Psoas muscle (tissue), 8 donors: ENCODE results near the gene ZFC3H1. TPM values are rescaled to one million over a fixed set of nuclear protein-coding genes. Genes with fewer than 3 reads are reported as not detected.
"Not testable (repeated sequence)": the region's sequence is repeated elsewhere in the genome, so short reads cannot be mapped to it uniquely, and the experiment has no call there.

Experiments
- ATAC-seq, 4 donors: fragments of 200-7000 bp; cut with Tn5 transposase; one replicate each; pipeline ENCODE4 v1.9.1; 2020; ENCODE audit warnings: moderate library complexity in 3 of 4, mild to moderate bottlenecking in 2 of 4
- DNase-seq, 2 donors: peaks; one replicate each; pipeline ENCODE4 v3.0.0-alpha.2; 2020
- H3K27ac ChIP-seq: fragments of 200-600 bp; one replicate; pipeline ENCODE4 v1.8.0; 2022
- H3K27me3 ChIP-seq, 3 donors: fragments of 200-600 bp in 1 of 3; one replicate each; pipeline versions ENCODE4 v1.6.1 to v1.8.0; 2013 to 2022; ENCODE audit warnings: low read length in 2 of 3, mild to moderate bottlenecking in 2 of 3, moderate library complexity in 1 of 3; ENCODE audit not compliant: insufficient read depth in 3 of 3
- H3K36me3 ChIP-seq, 2 donors: fragments of 200-600 bp in 1 of 2; one replicate each; pipeline versions ENCODE4 v1.6.1 to v1.8.0; 2013 to 2022; ENCODE audit warnings: low read depth in 1 of 2, mild to moderate bottlenecking in 1 of 2, moderate library complexity in 1 of 2; ENCODE audit not compliant: insufficient read depth in 1 of 2
- H3K4me1 ChIP-seq: fragments of 200-600 bp; one replicate; pipeline ENCODE4 v1.8.0; 2022
- H3K4me3 ChIP-seq: fragments of 200-600 bp; one replicate; pipeline ENCODE4 v1.8.0; 2022; ENCODE audit warnings: mild to moderate bottlenecking
- H3K9me3 ChIP-seq: fragments of 200-600 bp; one replicate; pipeline ENCODE4 v1.8.0; 2022
- WGBS, 3 donors: extraction: QIAGEN DNeasy Blood & Tissue Kit; methylation state at CpG; one replicate each; pipeline versions ENCODE4 v1.1.6 to v1.1.7; 2013; 5-methylcytosine and 5-hydroxymethylcytosine counted together
- intact Hi-C, 2 donors: fragments of 100-400 bp; cut with DNase I; formaldehyde crosslinking; loops; one replicate each; pipeline versions ENCODE4 v1.11.0 to v1.14.2; 2022
- polyA plus RNA-seq, 3 donors: library from polyadenylated mRNA; stranded (reverse); fragments of 200-250 nt; gene quantifications; one replicate each; pipeline ENCODE4 v1.2.3, GENCODE V29; 2013
- total RNA-seq, 4 donors: library from RNA; stranded (reverse); fragmentation: NEBNext Ultra II Directional in 2 of 4; extraction: Animal tissue kit (Norgen Biotek cat#: 25700) in 2 of 4; gene quantifications; one replicate each; pipeline versions ENCODE4 v1.2.1 to v1.2.4, GENCODE V29; 2021 to 2023
- TF ChIP-seq, protein P1 (sequence below): fragments of 200-600 bp; IDR thresholded peaks from one replicate; pipeline ENCODE4 v1.8.0; 2022; ENCODE audit warnings: antibody characterized with exemption
- donor health status: healthy with polysubstance abuse.
- donor health status: DM: no; HTN: no; CAD: no; lungs with moderate emphysema.
- donor health status: Bipolar disorder and iron deficiency.
- donor health status: healthy.
- donor health status: DM: yes; HTN: yes; CAD: no.
- donor health status: DM: no; HTN: no; CAD: no.
- donor health status: DM: no; HTN: no; CAD: no.
- donor health status: DM: yes; HTN: yes; CAD: no.

ZFC3H1 gene
- total and polyA plus RNA-seq, 7 donors = 5.5 to 18.1 (median 13.0) TPM

DNA sequence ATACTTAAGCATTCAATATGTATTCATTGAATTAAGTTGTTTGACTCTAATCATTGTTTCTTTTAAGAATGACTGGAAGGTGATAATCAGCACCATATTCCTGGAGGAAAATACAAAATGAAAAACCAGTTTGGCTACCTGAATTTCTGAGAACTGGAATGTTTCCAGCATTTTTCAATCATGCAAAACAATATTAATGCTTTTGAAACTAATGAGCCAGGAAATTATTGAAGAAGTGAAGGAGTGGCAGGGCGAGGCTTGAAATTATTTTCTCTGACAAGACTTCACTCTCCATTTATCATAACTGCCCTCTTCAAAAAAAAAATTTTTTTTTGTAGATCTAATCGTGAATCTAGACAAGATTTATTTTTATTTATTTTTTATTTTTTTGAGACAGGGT lies 41.3 kb upstream of the ZFC3H1 start:
- ATAC-seq = no peak
- intact Hi-C loops = no loop called here
- no peak for DNase-seq
- Histone ChIP-seq H3K4me3 (no peak overlapping the region), H3K27me3 (no peaks in the 10 kb centered on the region), H3K27ac (no peak overlapping the region), H3K4me1 (no peaks in the 10 kb centered on the region), H3K9me3 (no peaks in the 10 kb centered on the region), H3K36me3 (peaks cover 3 to 56% of the 10 kb centered on the region in 2 donors)
- TF ChIP-seq, protein P1, sequence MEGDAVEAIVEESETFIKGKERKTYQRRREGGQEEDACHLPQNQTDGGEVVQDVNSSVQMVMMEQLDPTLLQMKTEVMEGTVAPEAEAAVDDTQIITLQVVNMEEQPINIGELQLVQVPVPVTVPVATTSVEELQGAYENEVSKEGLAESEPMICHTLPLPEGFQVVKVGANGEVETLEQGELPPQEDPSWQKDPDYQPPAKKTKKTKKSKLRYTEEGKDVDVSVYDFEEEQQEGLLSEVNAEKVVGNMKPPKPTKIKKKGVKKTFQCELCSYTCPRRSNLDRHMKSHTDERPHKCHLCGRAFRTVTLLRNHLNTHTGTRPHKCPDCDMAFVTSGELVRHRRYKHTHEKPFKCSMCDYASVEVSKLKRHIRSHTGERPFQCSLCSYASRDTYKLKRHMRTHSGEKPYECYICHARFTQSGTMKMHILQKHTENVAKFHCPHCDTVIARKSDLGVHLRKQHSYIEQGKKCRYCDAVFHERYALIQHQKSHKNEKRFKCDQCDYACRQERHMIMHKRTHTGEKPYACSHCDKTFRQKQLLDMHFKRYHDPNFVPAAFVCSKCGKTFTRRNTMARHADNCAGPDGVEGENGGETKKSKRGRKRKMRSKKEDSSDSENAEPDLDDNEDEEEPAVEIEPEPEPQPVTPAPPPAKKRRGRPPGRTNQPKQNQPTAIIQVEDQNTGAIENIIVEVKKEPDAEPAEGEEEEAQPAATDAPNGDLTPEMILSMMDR = no peak
- WGBS, 3 donors = 84 to 90% (median 88%) methylated on average over 2 of the region's 2 CpGs

GRCh38 chr12:71703206-71703605 lies 39.6 kb upstream of the ZFC3H1 start:
- no peaks in the 10 kb centered on the region for H3K4me1 ChIP-seq
- TF ChIP-seq, protein P1 = no peak
- H3K9me3 ChIP-seq = no peaks in the 10 kb centered on the region
- no peak overlapping the region for H3K4me3 ChIP-seq
- no peak for ATAC-seq
- 74 to 84% (median 75%) methylated on average over 2 of the region's 2 CpGs for WGBS, 3 donors
- H3K36me3 ChIP-seq = peaks cover 6 to 73% of the 10 kb centered on the region in 2 donors
- intact Hi-C loops = no loop called here
- no peaks in the 10 kb centered on the region for H3K27me3 ChIP-seq
- no peak for DNase-seq
- no peak overlapping the region for H3K27ac ChIP-seq

- Histone ChIP-seq H3K4me1 (no peaks in the 10 kb centered on the region), H3K9me3 (no peaks in the 10 kb centered on the region), H3K4me3 (no peak overlapping the region), H3K27me3 (no peaks in the 10 kb centered on the region), H3K36me3 (peaks cover 6 to 78% of the 10 kb centered on the region in 2 donors), H3K27ac (no peak overlapping the region)
- ATAC-seq (no peak), DNase-seq (no peak)
- intact Hi-C loops = no loop called here
- TF ChIP-seq, protein P1 = no peak
- 94 to 98% (median 96%) methylated on average over 5 of the region's 5 CpGs for WGBS, 3 donors
Measured at GRCh38 chr12:71702590-71702989, 38.9 kb upstream of the ZFC3H1 start.

DNA sequence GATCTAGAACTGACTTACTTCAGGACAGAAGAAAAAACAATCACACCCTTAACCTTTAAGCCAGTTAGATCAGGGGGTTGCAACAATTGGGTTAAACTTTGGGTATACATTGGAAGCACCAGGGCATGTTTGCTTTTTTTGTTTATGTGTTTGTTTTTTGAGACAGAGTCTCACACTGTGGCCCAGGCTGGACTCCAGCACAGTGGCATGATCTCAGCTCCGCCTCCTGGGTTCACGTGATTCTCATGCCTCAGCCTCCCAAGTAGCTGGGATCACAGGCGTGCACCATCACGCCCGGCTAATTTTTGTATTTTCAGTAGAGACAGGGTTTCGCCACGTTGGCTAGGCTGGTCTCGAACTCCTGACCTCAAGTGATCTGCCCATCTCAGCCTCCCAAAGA lies 38.5 kb upstream of the ZFC3H1 start:
- H3K9me3 ChIP-seq, H3K4me1 ChIP-seq, ATAC-seq, intact Hi-C loops, H3K27ac ChIP-seq, H3K27me3 ChIP-seq, H3K4me3 ChIP-seq, DNase-seq: not testable (repeated sequence)
- peaks cover 6 to 78% of the 10 kb centered on the region in 2 donors for H3K36me3 ChIP-seq
- 94% methylated on average over 8 of the region's 8 CpGs for WGBS, 3 donors

GRCh38 chr12:71695782-71696181 lies 32.1 kb upstream of the ZFC3H1 start:
- H3K9me3 ChIP-seq = no peaks in the 10 kb centered on the region
- DNase-seq = no peak
- H3K27me3 ChIP-seq = no peaks in the 10 kb centered on the region
- no peak for ATAC-seq
- no peak overlapping the region for H3K4me3 ChIP-seq
- H3K36me3 ChIP-seq = peaks cover 3 to 47% of the 10 kb centered on the region in 2 donors
- peaks cover 19% of the 10 kb centered on the region for H3K4me1 ChIP-seq
- TF ChIP-seq, protein P1 = no peak
- 61 to 91% (median 73%) methylated on average over 1 of the region's 1 CpG for WGBS, 3 donors
- intact Hi-C loops = no loop called here
- no peak overlapping the region for H3K27ac ChIP-seq
